Thoracic aorta (tissue), 2 donors: ENCODE results near the gene ANTXR1. TPM values are rescaled to one million over a fixed set of nuclear protein-coding genes. Genes with fewer than 3 reads are reported as not detected.

ENCODE experiments used
- ATAC-seq: fragments of 150-250 bp; one replicate; pipeline ENCODE4 v1.8.0; 2017; ENCODE audit warnings: low read depth; ENCODE audit not compliant: insufficient number of reproducible peaks, low FRiP score
- DNase-seq: peaks from one replicate; pipeline ENCODE4 v3.0.0-alpha.2; 2020; ENCODE audit warnings: low spot score
- H3K27ac ChIP-seq, 2 donors: fragments of 200-600 bp; sonication (generic); 1 replicate in 1 of 2; 2 replicates in 1 of 2; pipeline ENCODE4 v1.5.1; 2016; ENCODE audit warnings: mild to moderate bottlenecking in 2 of 2, moderate library complexity in 2 of 2
- H3K27me3 ChIP-seq: fragments of 200-600 bp; sonication (generic); replicated peaks from 2 replicates; pipeline ENCODE4 v1.6.0; 2016; ENCODE audit warnings: mild to moderate bottlenecking; ENCODE audit not compliant: insufficient read depth
- H3K36me3 ChIP-seq: fragments of 200-600 bp; sonication (generic); one replicate; pipeline ENCODE4 v1.5.1; 2016
- H3K4me1 ChIP-seq, 2 donors: fragments of 200-600 bp; sonication (generic); 1 replicate in 1 of 2; 2 replicates in 1 of 2; pipeline versions ENCODE4 v1.5.1 to v1.6.0; 2016; ENCODE audit warnings: low read depth in 2 of 2, mild to moderate bottlenecking in 1 of 2; ENCODE audit not compliant: control insufficient read depth in 1 of 2
- H3K4me3 ChIP-seq: fragments of 200-600 bp; sonication (generic); 2 replicates; pipeline ENCODE4 v1.5.1; 2016; ENCODE audit warnings: mild to moderate bottlenecking
- H3K9me3 ChIP-seq: fragments of 200-600 bp; sonication (generic); 2 replicates; pipeline ENCODE4 v1.5.1; 2016
- total RNA-seq, 2 donors: library from RNA; depleted of rRNA; stranded (reverse); fragments of >200 nt; gene quantifications; one replicate each; pipeline versions ENCODE4 v1.1.0 to v1.2.3, GENCODE V29; 2016
- TF ChIP-seq, protein P1 (sequence below): fragments of 200-600 bp; sonication (generic); IDR thresholded peaks from one replicate; pipeline ENCODE4 v1.5.1; 2019; ENCODE audit warnings: antibody characterized with exemption

The ANTXR1 gene
- total RNA-seq, 2 donors from 2014 or later = 253 to 313 TPM

DNA sequence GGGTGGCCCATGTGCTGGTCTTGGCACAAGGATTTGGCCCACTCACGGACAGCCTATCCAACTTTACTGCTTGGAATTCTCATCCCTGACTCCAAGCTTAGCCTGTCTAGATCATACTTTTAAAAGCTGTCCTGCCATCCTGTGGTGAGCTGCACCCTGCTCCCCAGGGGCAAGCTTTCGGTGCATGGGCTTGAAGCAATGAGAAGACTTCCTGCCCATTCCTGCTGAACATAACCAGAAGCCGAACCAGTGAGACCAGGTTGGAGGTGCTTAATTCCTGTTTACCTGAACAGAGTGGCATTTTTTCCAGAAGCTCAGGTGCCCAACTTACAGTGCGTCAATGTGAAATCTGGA lies 154.5 kb downstream of the ANTXR1 start:
- Histone ChIP-seq H3K4me3 (no peak overlapping the region), H3K36me3 (no peaks in the 10 kb centered on the region), H3K27ac (peak overlapping the region; percentile 73 to 97), H3K9me3 (no peaks in the 10 kb centered on the region), H3K27me3 (no peaks in the 10 kb centered on the region), H3K4me1 (peaks cover 83 to 98% of the 10 kb centered on the region in 2 donors)
- TF ChIP-seq, protein P1, sequence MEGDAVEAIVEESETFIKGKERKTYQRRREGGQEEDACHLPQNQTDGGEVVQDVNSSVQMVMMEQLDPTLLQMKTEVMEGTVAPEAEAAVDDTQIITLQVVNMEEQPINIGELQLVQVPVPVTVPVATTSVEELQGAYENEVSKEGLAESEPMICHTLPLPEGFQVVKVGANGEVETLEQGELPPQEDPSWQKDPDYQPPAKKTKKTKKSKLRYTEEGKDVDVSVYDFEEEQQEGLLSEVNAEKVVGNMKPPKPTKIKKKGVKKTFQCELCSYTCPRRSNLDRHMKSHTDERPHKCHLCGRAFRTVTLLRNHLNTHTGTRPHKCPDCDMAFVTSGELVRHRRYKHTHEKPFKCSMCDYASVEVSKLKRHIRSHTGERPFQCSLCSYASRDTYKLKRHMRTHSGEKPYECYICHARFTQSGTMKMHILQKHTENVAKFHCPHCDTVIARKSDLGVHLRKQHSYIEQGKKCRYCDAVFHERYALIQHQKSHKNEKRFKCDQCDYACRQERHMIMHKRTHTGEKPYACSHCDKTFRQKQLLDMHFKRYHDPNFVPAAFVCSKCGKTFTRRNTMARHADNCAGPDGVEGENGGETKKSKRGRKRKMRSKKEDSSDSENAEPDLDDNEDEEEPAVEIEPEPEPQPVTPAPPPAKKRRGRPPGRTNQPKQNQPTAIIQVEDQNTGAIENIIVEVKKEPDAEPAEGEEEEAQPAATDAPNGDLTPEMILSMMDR = no peak
- DNase-seq (no peak), ATAC-seq (no peak)

DNA sequence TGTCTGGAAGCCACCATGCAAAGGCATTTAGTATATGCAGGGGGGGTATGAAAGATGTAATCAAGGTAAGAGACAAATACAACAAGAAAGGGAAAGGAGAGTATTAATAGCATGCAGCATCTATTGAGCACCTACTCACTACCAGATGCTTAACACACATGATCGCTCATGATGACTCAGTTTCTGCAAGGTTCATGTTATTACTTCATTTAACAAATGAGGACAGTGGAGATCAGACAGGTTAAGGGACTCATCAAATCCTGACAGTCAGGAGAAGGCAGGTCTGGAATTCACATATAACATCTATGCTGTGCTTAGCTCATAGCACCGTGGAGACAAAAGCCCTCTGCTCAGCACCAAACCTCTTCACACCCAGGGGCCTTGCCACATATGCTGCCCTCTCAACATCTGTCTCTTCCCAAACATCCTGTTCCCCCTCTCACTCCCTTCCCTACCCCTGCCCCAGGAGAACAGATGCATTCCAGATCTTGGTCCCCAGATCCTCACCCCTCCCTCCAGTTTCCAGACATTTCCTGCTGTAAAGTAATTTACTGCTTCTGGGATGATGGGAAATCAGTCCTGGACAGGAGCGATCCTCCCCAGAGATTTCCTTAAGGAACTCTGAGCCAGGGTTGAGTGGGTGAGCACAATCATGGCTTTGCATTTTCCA lies 155.3 kb downstream of the ANTXR1 start:
- Histone ChIP-seq H3K27me3 (no peaks in the 10 kb centered on the region), H3K4me3 (no peak overlapping the region), H3K4me1 (peaks cover 80 to 100% of the 10 kb centered on the region in 2 donors), H3K27ac (peak overlapping the region; percentile 73 to 97), H3K9me3 (no peaks in the 10 kb centered on the region), H3K36me3 (no peaks in the 10 kb centered on the region)
- ATAC-seq = no peak
- DNase-seq = no peak
- TF ChIP-seq, protein P1 = no peak

DNA sequence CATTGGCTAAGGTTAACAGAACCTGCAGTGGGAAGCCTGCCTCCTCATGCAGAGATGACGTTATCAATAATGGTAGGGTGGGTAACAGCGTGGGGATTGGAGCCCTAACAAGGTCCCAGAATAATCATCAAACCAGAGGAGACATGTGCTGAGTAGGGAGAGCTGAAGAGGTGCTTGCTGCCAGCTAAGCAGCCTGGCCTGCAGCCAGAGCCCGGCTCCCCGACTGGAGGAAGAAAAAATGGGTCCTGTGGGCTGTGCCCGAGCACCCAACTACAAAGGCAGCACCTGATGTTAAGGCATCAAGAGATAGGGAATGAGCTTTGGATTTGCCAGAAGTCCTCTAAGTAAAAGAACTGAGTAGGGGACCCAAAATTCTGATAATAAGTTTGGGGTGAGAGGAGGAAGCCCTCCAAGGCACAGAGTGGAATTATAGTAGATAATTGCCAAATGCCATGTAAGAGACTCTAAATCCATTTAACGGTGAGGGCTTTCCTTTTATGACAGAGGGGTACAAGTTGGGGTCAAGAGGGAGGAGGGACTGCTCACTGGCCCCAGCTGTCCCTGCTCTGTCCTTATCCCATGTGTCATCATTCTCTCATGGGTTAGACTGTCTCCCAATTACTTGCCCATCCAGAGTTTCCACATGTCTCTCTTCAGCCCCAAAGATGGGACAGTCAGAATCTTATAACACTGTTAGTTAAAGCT lies 156.1 kb downstream of the ANTXR1 start:
- H3K36me3 ChIP-seq = no peaks in the 10 kb centered on the region
- H3K27me3 ChIP-seq = no peaks in the 10 kb centered on the region
- H3K27ac ChIP-seq = peak overlapping the region; percentile 73 to 97
- no peak overlapping the region for H3K4me3 ChIP-seq
- TF ChIP-seq, protein P1 = no peak
- ATAC-seq (no peak), DNase-seq (no peak)
- H3K9me3 ChIP-seq = no peaks in the 10 kb centered on the region
- peaks cover 79 to 100% of the 10 kb centered on the region in 2 donors for H3K4me1 ChIP-seq

DNA sequence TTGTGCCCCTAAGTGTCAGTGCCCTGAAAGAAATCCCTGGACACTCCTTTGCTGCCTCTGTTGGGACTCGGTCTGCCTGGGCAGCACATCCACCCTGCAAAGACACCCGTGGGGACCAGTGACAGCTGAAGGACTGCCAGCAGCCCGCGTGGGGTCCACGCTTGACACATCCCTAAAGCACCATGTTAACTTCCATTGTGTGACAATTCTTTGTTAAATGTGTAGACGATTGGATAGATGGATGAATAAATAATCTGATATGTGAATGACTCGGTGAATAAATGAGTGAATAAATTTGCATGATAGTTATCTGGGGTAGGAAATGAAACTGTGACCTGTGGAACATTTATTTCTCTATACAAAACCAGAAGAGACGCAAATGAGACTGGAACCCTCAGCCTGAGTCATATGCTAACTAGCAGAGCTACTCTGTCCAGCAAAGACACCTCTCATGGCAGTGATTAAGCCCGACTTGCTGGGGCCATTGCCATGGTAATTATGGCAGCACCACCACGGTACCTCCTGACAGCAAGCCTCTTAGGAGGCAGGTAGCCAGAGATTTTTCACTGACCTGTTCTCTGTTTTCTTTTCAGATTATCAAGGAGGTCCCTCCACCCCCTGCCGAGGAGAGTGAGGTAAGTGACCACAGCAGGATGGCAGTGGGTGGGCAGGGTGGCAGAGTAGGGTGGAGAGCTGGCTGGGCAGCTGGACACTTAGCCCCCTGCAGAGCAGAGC lies 156.8 kb downstream of the ANTXR1 start:
- H3K4me1 ChIP-seq = peaks cover 79 to 100% of the 10 kb centered on the region in 2 donors
- ATAC-seq = no peak

More for the DNA sequence above, 156.8 kb downstream of the ANTXR1 start:
- H3K4me3 ChIP-seq = no peak overlapping the region
- H3K27me3 ChIP-seq = no peaks in the 10 kb centered on the region
- no peak for DNase-seq
- TF ChIP-seq, protein P1 = no peak
- no peaks in the 10 kb centered on the region for H3K36me3 ChIP-seq
- H3K9me3 ChIP-seq = no peaks in the 10 kb centered on the region
- H3K27ac ChIP-seq = peak overlapping the region; percentile 73 to 97
